ENCODE measurements around the gene HCFC1R1.

Gene HCFC1R1

GRCh38 chr16:3022208-3022683, 1.5 kb downstream of the HCFC1R1 start:
- DNase-seq, result peak; percentile 92 to 93
- H2BK12ac ChIP-seq (ENCODE audit: low read length), result peak overlapping the region; percentile 81
- peaks cover 17 to 18% of the 10 kb centered on the region in 2 experiments for H3K4me1 ChIP-seq (ENCODE audit: control insufficient read depth in 1 of 2, insufficient read depth in 2 of 2, low read length in 2 of 2)
- H3K79me2 ChIP-seq (ENCODE audit: control insufficient read depth, insufficient read depth, low read length, poor library complexity), result peaks cover 31% of the 10 kb centered on the region
- H4K8ac ChIP-seq (ENCODE audit: low read depth, low read length), result peak overlapping the region; percentile 90
- peaks cover 44% of the 10 kb centered on the region for H3K79me1 ChIP-seq (ENCODE audit: low read length)
- H3K4me3 ChIP-seq (ENCODE audit: low read depth, low read length), result peak overlapping the region; percentile 92
- H3K4me2 ChIP-seq (ENCODE audit: low read length), result peak overlapping the region; percentile 80
- peak overlapping the region; percentile 85 for H3K4ac ChIP-seq (ENCODE audit: low read depth, low read length)
- peak overlapping the region; percentile 59 for H2AK5ac ChIP-seq (ENCODE audit: low read length)
- peak overlapping the region; percentile 100 for H3K27ac ChIP-seq (ENCODE audit: low read depth, low read length)
- H3K9me3 ChIP-seq (ENCODE audit: insufficient read depth, low read depth, low read length), result no peaks in the 10 kb centered on the region
- peak overlapping the region; percentile 97 for H3K14ac ChIP-seq (ENCODE audit: low read length)
- peak overlapping the region; percentile 97 for H4K91ac ChIP-seq (ENCODE audit: low read depth, low read length)
- no peaks in the 10 kb centered on the region for H3K27me3 ChIP-seq (ENCODE audit: insufficient read depth, low read length)
- H2BK120ac ChIP-seq (ENCODE audit: insufficient read depth, low read length, poor library complexity), result peak overlapping the region; percentile 95
- peak overlapping the region; percentile 17 for H2AFZ ChIP-seq (ENCODE audit: insufficient read depth, low read length, poor library complexity)
- no peak overlapping the region for H3K23ac ChIP-seq (ENCODE audit: low read length)
- peak overlapping the region; percentile 98 for H2BK5ac ChIP-seq (ENCODE audit: low read depth, low read length, poor library complexity)
- H3K36me3 ChIP-seq (ENCODE audit: control insufficient read depth in 1 of 2, insufficient read depth in 2 of 2, low read length in 2 of 2), result peaks cover 31 to 33% of the 10 kb centered on the region in 2 experiments
- peak overlapping the region; percentile 89 for H3K9ac ChIP-seq (ENCODE audit: low read length)
- WGBS (ENCODE audit: extremely low coverage, insufficient coverage, insufficient read length), result no CpG with 5 or more reads among the region's 8 CpGs
- H4K12ac ChIP-seq (ENCODE audit: low read depth, low read length), result peak overlapping the region; percentile 82
- H3K18ac ChIP-seq (ENCODE audit: low read length), result peak overlapping the region; percentile 96

GRCh38 chr16:3021449-3022207, 2.1 kb downstream of the HCFC1R1 start:
- Histone ChIP-seq H3K4me3 (ENCODE audit: low read depth, low read length) (peak overlapping the region; percentile 92), H3K79me2 (ENCODE audit: control insufficient read depth, insufficient read depth, low read length, poor library complexity) (peaks cover 36% of the 10 kb centered on the region), H3K27me3 (ENCODE audit: insufficient read depth, low read length) (no peaks in the 10 kb centered on the region), H3K14ac (ENCODE audit: low read length) (peak overlapping the region; percentile 73), H4K8ac (ENCODE audit: low read depth, low read length) (peak overlapping the region; percentile 90), H3K4me1 (ENCODE audit: control insufficient read depth in 1 of 2, insufficient read depth in 2 of 2, low read length in 2 of 2) (peaks cover 17 to 18% of the 10 kb centered on the region in 2 experiments), H2AK5ac (ENCODE audit: low read length) (peak overlapping the region; percentile 16), H2BK12ac (ENCODE audit: low read length) (peak overlapping the region; percentile 70), H3K9ac (ENCODE audit: low read length) (peak overlapping the region; percentile 89), H2BK5ac (ENCODE audit: low read depth, low read length, poor library complexity) (peak overlapping the region; percentile 98), H3K4ac (ENCODE audit: low read depth, low read length) (peak overlapping the region; percentile 85), H4K91ac (ENCODE audit: low read depth, low read length) (peak overlapping the region; percentile 95), H3K9me3 (ENCODE audit: insufficient read depth, low read depth, low read length) (no peaks in the 10 kb centered on the region), H3K36me3 (ENCODE audit: control insufficient read depth in 1 of 2, insufficient read depth in 2 of 2, low read length in 2 of 2) (peaks cover 24 to 27% of the 10 kb centered on the region in 2 experiments), H3K27ac (ENCODE audit: low read depth, low read length) (peak overlapping the region; percentile 100), H4K12ac (ENCODE audit: low read depth, low read length) (peak overlapping the region; percentile 34), H3K18ac (ENCODE audit: low read length) (peak overlapping the region; percentile 93), H2BK120ac (ENCODE audit: insufficient read depth, low read length, poor library complexity) (peak overlapping the region; percentile 95), H2AFZ (ENCODE audit: insufficient read depth, low read length, poor library complexity) (peak overlapping the region; percentile 33), H3K23ac (ENCODE audit: low read length) (no peak overlapping the region), H3K4me2 (ENCODE audit: low read length) (peak overlapping the region; percentile 80), H3K79me1 (ENCODE audit: low read length) (peaks cover 48% of the 10 kb centered on the region)
- WGBS (ENCODE audit: extremely low coverage, insufficient coverage, insufficient read length), result no CpG with 5 or more reads among the region's 25 CpGs
- peak; percentile 84 to 86 for DNase-seq

DNA sequence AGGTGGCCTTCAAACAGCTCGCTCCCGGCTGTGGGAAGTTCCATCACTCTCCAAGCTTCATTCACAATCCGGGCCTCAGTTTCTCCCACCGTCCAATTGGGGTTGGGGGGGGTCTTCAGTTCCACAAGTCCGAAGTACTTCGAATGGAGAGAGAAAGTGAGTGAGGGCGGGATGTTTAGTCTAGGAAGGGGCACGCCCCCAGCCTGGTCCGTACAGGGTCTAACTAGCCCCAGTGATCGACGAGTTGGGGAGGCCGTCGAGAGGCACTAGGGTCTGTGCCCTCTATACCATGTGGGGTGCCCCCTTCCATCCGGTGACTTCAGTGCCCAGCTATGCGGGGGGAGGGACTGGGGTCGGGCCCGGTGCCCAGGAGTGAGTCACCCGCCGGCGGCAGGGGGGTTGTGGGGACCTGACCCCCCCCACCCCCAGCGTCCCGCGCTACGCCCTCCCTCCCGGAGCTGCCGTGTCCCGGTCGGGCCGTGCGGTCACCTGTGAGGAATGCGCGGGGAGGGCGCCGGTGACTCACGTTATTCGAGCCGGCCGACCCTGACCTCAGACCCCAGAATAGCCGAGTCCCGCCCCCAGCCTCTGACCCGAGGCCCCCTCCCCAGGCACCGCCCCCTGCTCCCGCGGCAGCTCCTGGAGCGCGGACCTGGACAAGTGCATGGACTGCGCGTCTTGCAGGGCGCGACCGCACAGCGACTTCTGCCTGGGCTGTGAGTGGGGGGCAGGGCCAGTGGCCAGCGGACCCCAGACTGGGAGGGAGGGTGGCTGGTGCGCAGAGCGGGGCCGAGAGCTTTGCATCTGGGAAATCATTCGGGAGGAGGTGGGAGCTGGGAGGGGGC, 2.9 kb downstream of the HCFC1R1 start:
- H3K23ac ChIP-seq (ENCODE audit: low read length), result no peak overlapping the region
- peak; percentile 64 to 68 for DNase-seq
- H2BK120ac ChIP-seq (ENCODE audit: insufficient read depth, low read length, poor library complexity), result peak overlapping the region; percentile 93
- H3K4me2 ChIP-seq (ENCODE audit: low read length), result peak overlapping the region; percentile 80
- WGBS (ENCODE audit: extremely low coverage, insufficient coverage, insufficient read length), result no CpG with 5 or more reads among the region's 57 CpGs
- peak overlapping the region; percentile 95 for H3K4ac ChIP-seq (ENCODE audit: low read depth, low read length)
- H3K27ac ChIP-seq (ENCODE audit: low read depth, low read length), result peak overlapping the region; percentile 100
- H4K91ac ChIP-seq (ENCODE audit: low read depth, low read length), result peak overlapping the region; percentile 98
- H2BK5ac ChIP-seq (ENCODE audit: low read depth, low read length, poor library complexity), result peak overlapping the region; percentile 99
- peaks cover under 1% of the 10 kb centered on the region for H3K9me3 ChIP-seq (ENCODE audit: insufficient read depth, low read depth, low read length)
- no peaks in the 10 kb centered on the region for H3K27me3 ChIP-seq (ENCODE audit: insufficient read depth, low read length)
- peak overlapping the region; percentile 92 for H3K4me3 ChIP-seq (ENCODE audit: low read depth, low read length)
- peaks cover 48% of the 10 kb centered on the region for H3K79me1 ChIP-seq (ENCODE audit: low read length)
- peak overlapping the region; percentile 91 for H3K14ac ChIP-seq (ENCODE audit: low read length)
- H3K79me2 ChIP-seq (ENCODE audit: control insufficient read depth, insufficient read depth, low read length, poor library complexity), result peaks cover 41% of the 10 kb centered on the region
- H3K9ac ChIP-seq (ENCODE audit: low read length), result peak overlapping the region; percentile 99
- H3K4me1 ChIP-seq (ENCODE audit: control insufficient read depth in 1 of 2, insufficient read depth in 2 of 2, low read length in 2 of 2), result peaks cover 17 to 24% of the 10 kb centered on the region in 2 experiments
- peak overlapping the region; percentile 63 for H4K12ac ChIP-seq (ENCODE audit: low read depth, low read length)
- H2AK5ac ChIP-seq (ENCODE audit: low read length), result peak overlapping the region; percentile 92
- peak overlapping the region; percentile 59 for H2AFZ ChIP-seq (ENCODE audit: insufficient read depth, low read length, poor library complexity)
- no peak overlapping the region for H2BK12ac ChIP-seq (ENCODE audit: low read length)
- peaks cover 18 to 24% of the 10 kb centered on the region in 2 experiments for H3K36me3 ChIP-seq (ENCODE audit: control insufficient read depth in 1 of 2, insufficient read depth in 2 of 2, low read length in 2 of 2)
- peak overlapping the region; percentile 99 for H3K18ac ChIP-seq (ENCODE audit: low read length)
- H4K8ac ChIP-seq (ENCODE audit: low read depth, low read length), result peak overlapping the region; percentile 75

- peaks cover 21 to 24% of the 10 kb centered on the region in 2 experiments for H3K36me3 ChIP-seq (ENCODE audit: control insufficient read depth in 1 of 2, insufficient read depth in 2 of 2, low read length in 2 of 2)
- peak within 1 kb of the TSS; percentile 85 for H2BK12ac ChIP-seq (ENCODE audit: low read length)
- H3K27me3 ChIP-seq (ENCODE audit: insufficient read depth, low read length), result no peaks in the 10 kb centered on the region
- peak within 1 kb of the TSS; percentile 59 for H2AFZ ChIP-seq (ENCODE audit: insufficient read depth, low read length, poor library complexity)
- peak within 1 kb of the TSS; percentile 92 for H3K4me3 ChIP-seq (ENCODE audit: low read depth, low read length)
- peak within 1 kb of the TSS; percentile 98 for H4K91ac ChIP-seq (ENCODE audit: low read depth, low read length)
- peak within 1 kb of the TSS; percentile 99 for H2BK5ac ChIP-seq (ENCODE audit: low read depth, low read length, poor library complexity)
- peaks cover 48% of the 10 kb centered on the region for H3K79me1 ChIP-seq (ENCODE audit: low read length)
- peak; percentile 77 to 88 for DNase-seq
- peak within 1 kb of the TSS; percentile 84 for H3K4me2 ChIP-seq (ENCODE audit: low read length)
- peak within 1 kb of the TSS; percentile 93 for H2BK120ac ChIP-seq (ENCODE audit: insufficient read depth, low read length, poor library complexity)
- peak within 1 kb of the TSS; percentile 95 for H3K4ac ChIP-seq (ENCODE audit: low read depth, low read length)
- peak within 1 kb of the TSS; percentile 99 for H3K18ac ChIP-seq (ENCODE audit: low read length)
- peak within 1 kb of the TSS; percentile 91 for H3K14ac ChIP-seq (ENCODE audit: low read length)
- peak within 1 kb of the TSS; percentile 100 for H3K27ac ChIP-seq (ENCODE audit: low read depth, low read length)
- H3K4me1 ChIP-seq (ENCODE audit: control insufficient read depth in 1 of 2, insufficient read depth in 2 of 2, low read length in 2 of 2), result peaks cover 17 to 27% of the 10 kb centered on the region in 2 experiments
- peak within 1 kb of the TSS; percentile 99 for H3K9ac ChIP-seq (ENCODE audit: low read length)
- H3K79me2 ChIP-seq (ENCODE audit: control insufficient read depth, insufficient read depth, low read length, poor library complexity), result peaks cover 42% of the 10 kb centered on the region
- peak within 1 kb of the TSS; percentile 63 for H4K12ac ChIP-seq (ENCODE audit: low read depth, low read length)
- no CpG with 5 or more reads among the region's 49 CpGs for WGBS (ENCODE audit: extremely low coverage, insufficient coverage, insufficient read length)
- peak within 1 kb of the TSS; percentile 92 for H2AK5ac ChIP-seq (ENCODE audit: low read length)
- no peak within 1 kb of the TSS for H3K23ac ChIP-seq (ENCODE audit: low read length)
- peaks cover 3% of the 10 kb centered on the region for H3K9me3 ChIP-seq (ENCODE audit: insufficient read depth, low read depth, low read length)
- peak within 1 kb of the TSS; percentile 75 for H4K8ac ChIP-seq (ENCODE audit: low read depth, low read length)
These were observed 3.5 kb downstream of the HCFC1R1 start, which contains the start of gene TNFRSF12A for GRCh38 chr16:3020247-3020603. TSS of gene TNFRSF12A (plus strand) at chr16:3020368. CDS start at chr16:3020398, 30 bp downstream.
